Measurements from ENCODE around the gene MRTFA. TPM values are rescaled to one million over a fixed set of nuclear protein-coding genes. Genes with fewer than 3 reads are reported as not detected.
A peak's percentile ranks its signal among the peaks of the same experiment; 100 is the strongest.
"Not testable (repeated sequence)": the region's sequence is repeated elsewhere in the genome, so short reads cannot be mapped to it uniquely, and the experiment has no call there.

MRTFA gene
- total RNA-seq, 1 donor from 2014 or later, result 26.4 TPM

GRCh38 chr22:40666151-40666848 is 29.8 kb upstream of the MRTFA start:
- DNase-seq, result peak; percentile 58
- intact Hi-C loops (cut with DNase I), result no loop called here

GRCh38 chr22:40665312-40665711 is 28.8 kb upstream of the MRTFA start:
- DNase-seq (peak; percentile 85), ATAC-seq (ENCODE audit: poor library complexity) (peak; percentile 88)
- intact Hi-C loops (cut with DNase I), result no loop called here

More at GRCh38 chr22:40666151-40666848, 29.8 kb upstream of the MRTFA start:
- peak; percentile 85 for ATAC-seq (ENCODE audit: poor library complexity)

GRCh38 chr22:40661671-40662070 is 25.2 kb upstream of the MRTFA start:
- ATAC-seq (ENCODE audit: poor library complexity) (no peak), DNase-seq (no peak)
- intact Hi-C loops (cut with DNase I), result no loop called here

GRCh38 chr22:40660730-40661129 is 24.2 kb upstream of the MRTFA start:
- DNase-seq (no peak), ATAC-seq (ENCODE audit: poor library complexity) (no peak)
- intact Hi-C loops (cut with DNase I), result no loop called here

- intact Hi-C loops (cut with DNase I), result no loop called here
- ATAC-seq (ENCODE audit: poor library complexity) (no peak), DNase-seq (no peak)
Observed at GRCh38 chr22:40659166-40659565, 22.6 kb upstream of the MRTFA start.

- intact Hi-C loops (cut with DNase I), result not testable (repeated sequence)
Observed at GRCh38 chr22:40656651-40657050, 20.1 kb upstream of the MRTFA start.

GRCh38 chr22:40655941-40656340 is 19.4 kb upstream of the MRTFA start:
- ATAC-seq (ENCODE audit: poor library complexity); DNase-seq; intact Hi-C loops (cut with DNase I): not testable (repeated sequence)

More at GRCh38 chr22:40656651-40657050, 20.1 kb upstream of the MRTFA start:
- ATAC-seq (ENCODE audit: poor library complexity); DNase-seq: not testable (repeated sequence)

- intact Hi-C loops (cut with DNase I), result no loop called here
- DNase-seq, result peak; percentile 80
- peak; percentile 74 for ATAC-seq (ENCODE audit: poor library complexity)
Observed at GRCh38 chr22:40654522-40655167, 18.1 kb upstream of the MRTFA start.

- no peak for DNase-seq
Observed at GRCh38 chr22:40653361-40653760, 16.8 kb upstream of the MRTFA start.

GRCh38 chr22:40651563-40652501 is 15.3 kb upstream of the MRTFA start:
- intact Hi-C loops (cut with DNase I), result no loop called here
- peak; percentile 97 for DNase-seq
- peak; percentile 93 for ATAC-seq (ENCODE audit: poor library complexity)

More at GRCh38 chr22:40653361-40653760, 16.8 kb upstream of the MRTFA start:
- intact Hi-C loops (cut with DNase I), result no loop called here
- no peak for ATAC-seq (ENCODE audit: poor library complexity)

- no peak for ATAC-seq (ENCODE audit: poor library complexity)
- no peak for DNase-seq
- intact Hi-C loops (cut with DNase I), result no loop called here
Observed at GRCh38 chr22:40651057-40651456, 14.5 kb upstream of the MRTFA start.

GRCh38 chr22:40648386-40648785 is 11.9 kb upstream of the MRTFA start:
- DNase-seq (no peak), ATAC-seq (ENCODE audit: poor library complexity) (no peak)
- intact Hi-C loops (cut with DNase I), result no loop called here

- ATAC-seq (ENCODE audit: poor library complexity), result no peak
- intact Hi-C loops (cut with DNase I), result loop anchor here (2.0 kb wide), 2 partner anchors 93 to 207 kb away; no protein-coding TSS in a partner anchor
- DNase-seq, result no peak
Observed at GRCh38 chr22:40645579-40646197, 9.2 kb upstream of the MRTFA start.

- DNase-seq (no peak), ATAC-seq (ENCODE audit: poor library complexity) (no peak)
- intact Hi-C loops (cut with DNase I), result no loop called here
Observed at GRCh38 chr22:40642316-40642715, 5.8 kb upstream of the MRTFA start.

GRCh38 chr22:40641269-40641668 is 4.8 kb upstream of the MRTFA start:
- DNase-seq (no peak), ATAC-seq (ENCODE audit: poor library complexity) (no peak)
- intact Hi-C loops (cut with DNase I), result no loop called here

- DNase-seq, result no peak
- intact Hi-C loops (cut with DNase I), result no loop called here
- ATAC-seq (ENCODE audit: poor library complexity), result no peak
Observed at GRCh38 chr22:40638261-40638660, 1.7 kb upstream of the MRTFA start.

GRCh38 chr22:40637183-40638150 is 948 bp upstream of the MRTFA start:
- intact Hi-C loops (cut with DNase I), result no loop called here
- peak; percentile 61 for DNase-seq
- ATAC-seq (ENCODE audit: poor library complexity), result peak; percentile 30

Measured in Right ventricle myocardium superior (tissue), 1 donor.